Measurements from ENCODE around the gene ZNF346. TPM values are rescaled to one million over a fixed set of nuclear protein-coding genes. Genes with fewer than 3 reads are reported as not detected.

Gene ZNF346
- total and polyA plus RNA-seq, 4 donors, result 6.6 to 31.5 (median 9.6) TPM

DNA sequence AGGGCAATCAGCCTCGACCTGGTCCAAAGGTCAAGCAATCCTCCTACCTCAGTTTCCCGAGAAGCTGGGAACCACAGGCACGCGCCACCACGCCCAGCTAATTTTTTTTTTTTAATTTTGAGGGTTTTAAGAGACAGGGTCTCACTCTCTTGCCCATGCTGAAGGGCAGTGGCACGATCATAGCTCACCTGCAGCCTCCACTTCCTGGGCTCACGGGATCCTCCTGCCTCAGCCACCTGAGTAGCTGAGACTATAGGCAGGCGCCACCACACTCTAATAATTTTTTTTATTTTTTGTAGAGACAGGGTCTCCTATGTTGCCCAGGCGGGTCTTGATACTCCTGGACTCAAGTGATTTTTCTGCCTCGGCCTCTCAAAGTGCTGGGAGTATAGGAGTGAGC, 17.5 kb upstream of the ZNF346 start:
- DNase-seq (no peak), ATAC-seq (ENCODE audit: insufficient read depth, low FRiP score) (no peak)
- Histone ChIP-seq H3K27ac (ENCODE audit: low read depth in 1 of 2, low read length in 1 of 2) (no peak overlapping the region), H3K9ac (ENCODE audit: insufficient read depth in 1 of 2, low read length in 2 of 2) (no peak overlapping the region), H3K4me3 (no peak overlapping the region), H3K27me3 (ENCODE audit: control insufficient read depth in 3 of 3, insufficient read depth in 3 of 3, low read length in 2 of 3) (no peaks in the 10 kb centered on the region), H3K4me1 (ENCODE audit: control insufficient read depth in 5 of 5, insufficient read depth in 5 of 5, low read length in 5 of 5) (peaks cover 3 to 30% (median 5%) of the 10 kb centered on the region in 5 donors), H3K9me3 (ENCODE audit: control insufficient read depth in 4 of 4, insufficient read depth in 3 of 4, low read length in 3 of 4) (no peaks in the 10 kb centered on the region), H3K36me3 (ENCODE audit: control insufficient read depth in 4 of 4, insufficient read depth in 4 of 4, low read length in 4 of 4) (peaks cover 0 to 5% (median 0%) of the 10 kb centered on the region in 4 donors)
- TF ChIP-seq CTCF (IDR thresholded peaks at IDR 0.05; ENCODE audit: control extremely low read depth, extremely low read depth), result no peak
- WGBS, 2 donors, result 93 to 94% methylated on average over 10 of the region's 10 CpGs

DNA sequence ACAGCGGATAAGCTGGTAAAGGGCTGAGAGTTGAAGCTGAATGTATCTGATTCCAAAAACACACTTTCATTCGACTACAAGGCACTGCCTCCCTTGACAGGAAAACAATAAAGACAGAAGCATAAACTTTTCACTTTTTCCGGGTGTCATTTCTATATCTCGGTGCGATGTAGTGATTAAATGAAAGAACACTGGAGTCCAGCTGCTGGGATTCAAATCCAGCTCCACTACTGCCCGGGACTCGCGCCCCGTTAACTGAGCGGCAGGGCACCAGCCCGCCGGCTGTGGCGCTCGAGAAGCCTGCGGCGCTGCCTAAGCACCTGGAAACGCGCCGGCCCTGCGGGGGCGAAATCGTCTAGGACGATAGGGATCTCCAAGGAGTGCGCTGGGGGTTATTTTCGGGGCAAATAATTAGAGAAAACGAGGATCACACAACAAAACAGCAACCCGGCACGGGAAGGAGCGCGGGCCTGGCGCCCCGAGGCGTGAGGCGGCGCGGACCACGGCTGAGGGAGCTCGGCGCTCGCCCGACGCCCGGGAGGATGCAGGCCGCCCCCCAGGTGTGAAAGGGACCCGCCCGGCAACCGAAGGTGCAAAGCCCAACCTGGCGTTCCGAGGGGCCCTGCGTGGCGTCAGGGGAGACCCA, 16.8 kb upstream of the ZNF346 start:
- Histone ChIP-seq H3K36me3 (ENCODE audit: control insufficient read depth in 4 of 4, insufficient read depth in 4 of 4, low read length in 4 of 4) (peaks cover 0 to 5% (median 0%) of the 10 kb centered on the region in 4 donors), H3K9me3 (ENCODE audit: control insufficient read depth in 4 of 4, insufficient read depth in 3 of 4, low read length in 3 of 4) (no peaks in the 10 kb centered on the region), H3K27ac (ENCODE audit: low read depth in 1 of 2, low read length in 1 of 2) (peak overlapping the region; percentile 87 to 95), H3K4me3 (peak overlapping the region; percentile 89), H3K9ac (ENCODE audit: insufficient read depth in 1 of 2, low read length in 2 of 2) (peak overlapping the region; percentile 37 to 55), H3K27me3 (ENCODE audit: control insufficient read depth in 3 of 3, insufficient read depth in 3 of 3, low read length in 2 of 3) (no peaks in the 10 kb centered on the region), H3K4me1 (ENCODE audit: control insufficient read depth in 5 of 5, insufficient read depth in 5 of 5, low read length in 5 of 5) (peaks cover 3 to 30% (median 5%) of the 10 kb centered on the region in 5 donors)
- peak; percentile 43 for TF ChIP-seq CTCF (IDR thresholded peaks at IDR 0.05; ENCODE audit: control extremely low read depth, extremely low read depth)
- ATAC-seq (ENCODE audit: insufficient read depth, low FRiP score), result peak; percentile 78
- WGBS, 2 donors, result 1% methylated on average over 48 to 51 of the region's 51 CpGs
- peak; percentile 64 to 70 (median 68) for DNase-seq

DNA sequence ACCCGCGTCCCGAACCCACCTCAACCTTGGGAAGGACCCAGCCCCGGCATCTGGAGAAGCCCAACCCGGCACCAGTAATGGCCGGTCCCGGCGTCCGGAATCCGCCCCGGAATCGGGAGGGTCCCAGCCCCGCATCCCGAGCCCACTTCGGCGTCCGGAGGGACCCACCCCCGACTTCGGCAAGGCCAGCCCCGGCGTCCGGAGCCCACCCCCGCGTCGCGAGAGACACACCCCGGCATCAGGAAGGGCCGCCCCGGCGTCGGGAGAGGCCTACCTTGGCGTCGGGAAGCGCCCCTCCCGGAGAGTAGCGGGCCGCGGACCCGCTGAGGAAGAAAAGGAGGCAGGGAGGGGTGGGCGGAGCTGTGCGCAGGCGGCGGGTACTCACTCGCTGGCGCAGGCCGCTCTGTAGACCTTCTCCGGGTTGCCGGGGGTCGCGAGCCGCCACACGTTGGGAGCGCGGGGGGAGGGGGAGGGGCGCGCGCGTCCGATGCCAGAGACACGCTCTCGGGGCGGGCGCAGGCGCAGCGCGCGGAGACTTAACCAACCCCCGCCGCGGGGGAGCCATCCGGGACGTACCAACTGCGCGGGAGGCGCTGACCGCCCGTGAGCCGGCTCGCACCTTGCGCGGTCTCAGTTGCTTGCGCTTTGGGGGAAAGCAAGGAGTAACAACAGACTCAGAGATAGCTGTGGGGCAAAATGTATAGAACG, 16.1 kb upstream of the ZNF346 start, which contains the start of gene UIMC1:
Gene UIMC1 (minus strand): TSS at position 515 of the 708 bp plus-strand sequence. CDS start 24,164 bp downstream, outside the sequence.
- ATAC-seq (ENCODE audit: insufficient read depth, low FRiP score), result peak; percentile 95
- WGBS, 2 donors, result 0 to 1% methylated on average over 77 to 83 of the region's 83 CpGs
- peak within 1 kb of the TSS; percentile 89 for H3K4me3 ChIP-seq
- H3K9ac ChIP-seq (ENCODE audit: insufficient read depth in 1 of 2, low read length in 2 of 2), result peak within 1 kb of the TSS; percentile 55 to 62
- H3K36me3 ChIP-seq (ENCODE audit: control insufficient read depth in 4 of 4, insufficient read depth in 4 of 4, low read length in 4 of 4), result peaks cover 0 to 5% (median 0%) of the 10 kb centered on the region in 4 donors
- no peak for TF ChIP-seq CTCF (IDR thresholded peaks at IDR 0.05; ENCODE audit: control extremely low read depth, extremely low read depth)
- H3K9me3 ChIP-seq (ENCODE audit: control insufficient read depth in 4 of 4, insufficient read depth in 3 of 4, low read length in 3 of 4), result no peaks in the 10 kb centered on the region
- peak within 1 kb of the TSS; percentile 87 to 95 for H3K27ac ChIP-seq (ENCODE audit: low read depth in 1 of 2, low read length in 1 of 2)
- DNase-seq, result peak; percentile 91 to 95 (median 93)
- H3K27me3 ChIP-seq (ENCODE audit: control insufficient read depth in 3 of 3, insufficient read depth in 3 of 3, low read length in 2 of 3), result no peaks in the 10 kb centered on the region
- peaks cover 3 to 30% (median 5%) of the 10 kb centered on the region in 5 donors for H3K4me1 ChIP-seq (ENCODE audit: control insufficient read depth in 5 of 5, insufficient read depth in 5 of 5, low read length in 5 of 5)

Measured in lung (tissue), 12 donors.